ENCODE measurements around the gene MATR3.

GRCh38 chr5:139371482-139372435, 78.2 kb downstream of the MATR3 start:
- no peak for TF ChIP-seq POLR2AphosphoS5 (IDR thresholded peaks at IDR 0.05; ENCODE audit: low read depth, low read length)
- TF ChIP-seq CTCF (IDR thresholded peaks at IDR 0.05): no peak
- TF ChIP-seq TCF7L2 (IDR thresholded peaks at IDR 0.05; ENCODE audit: low read depth, low read length): no peak

Data from Panc1 (cell line).